ENCODE results near the gene KLK12. TPM values are rescaled to one million over a fixed set of nuclear protein-coding genes. Genes with fewer than 3 reads are reported as not detected.

The KLK12 gene
- total and polyA plus RNA-seq, 9 of the 15 experiments (the other 6 are each of a cell fraction or from before 2014, with no cell fraction given): not detected

- TF ChIP-seq ZBTB40 (IDR thresholded peaks at IDR 0.05) (peak; percentile 58), ZBTB40 (CRISPR knock-in tag; IDR thresholded peaks at IDR 0.05) (no peak), KDM5B (IDR thresholded peaks at IDR 0.05; ENCODE audit: insufficient replicate concordance, low read depth, low read length) (peak; percentile 22), ZNF77 (CRISPR knock-in tag; IDR thresholded peaks at IDR 0.05) (no peak), CXXC5 (CRISPR knock-in tag; IDR thresholded peaks at IDR 0.05) (0 out of 2 replicates have a peak, but pooled peaks have one; percentile 19), TOE1 (IDR thresholded peaks at IDR 0.05; ENCODE audit: borderline replicate concordance) (0 out of 2 replicates have a peak, but pooled peaks have one; percentile 15), TOE1 (CRISPR knock-in tag; IDR thresholded peaks at IDR 0.05; ENCODE audit: borderline replicate concordance, low read depth) (no peak), ETV5 (CRISPR knock-in tag; IDR thresholded peaks at IDR 0.05; ENCODE audit: low read depth) (no peak), NCOR1 (IDR thresholded peaks at IDR 0.05) (0 out of 2 replicates have a peak, but pooled peaks have one; percentile 20), ZBTB43 (CRISPR knock-in tag; IDR thresholded peaks at IDR 0.05) (no peak), SUPT5H (IDR thresholded peaks at IDR 0.05) (0 out of 2 replicates have a peak, but pooled peaks have one; percentile 23), ZKSCAN8 (CRISPR knock-in tag; IDR thresholded peaks at IDR 0.05) (no peak), RBM22 (IDR thresholded peaks at IDR 0.05; ENCODE audit: low read depth, low read length, poor library complexity, severe bottlenecking) (no peak), SAFB (IDR thresholded peaks at IDR 0.05; ENCODE audit: borderline replicate concordance, low read depth, low read length) (peak; percentile 54; the same call in 1 of the 2 replicates), ZNF668 (CRISPR knock-in tag; IDR thresholded peaks at IDR 0.05) (no peak), ELF1 (tag; IDR thresholded peaks at IDR 0.05) (peak; percentile 72)
Measured at GRCh38 chr19:51064534-51065220, 29.9 kb upstream of the KLK12 start, which contains the start of gene KLK13 (continued).

Measured in K562 (cell line).